ENCODE measurements around the gene ERLEC1. TPM values are rescaled to one million over a fixed set of nuclear protein-coding genes. Genes with fewer than 3 reads are reported as not detected.

Gene ERLEC1
- polyA plus RNA-seq, 2 of the 4 experiments (the other 2 are of a cell fraction) = 58.7 to 113 TPM

GRCh38 chr2:53737091-53737490, 49.8 kb upstream of the ERLEC1 start:
- Histone ChIP-seq H3K27ac (no peak overlapping the region), H3K4me2 (no peak overlapping the region), H3K4me3 (no peak overlapping the region), H3K4me1 (no peaks in the 10 kb centered on the region), H3K9me3 (no peaks in the 10 kb centered on the region)
- POLR2A ChIA-PET = no interaction called here
- ATAC-seq (no peak), DNase-seq (ENCODE audit: low read depth in 1 of 2, low spot score in 1 of 2) (no peak), FAIRE-seq (no peak)
- CTCF ChIA-PET = no interaction called here
- no peak for TF ChIP-seq EHMT2 (IDR thresholded peaks at IDR 0.05; ENCODE audit: low read depth)
- no peak for TF ChIP-seq JUN (IDR thresholded peaks at IDR 0.05)
- TF ChIP-seq JUNB (IDR thresholded peaks at IDR 0.05) = no peak
- no peak for TF ChIP-seq HMGXB4 (CRISPR knock-in tag; IDR thresholded peaks at IDR 0.05; ENCODE audit: borderline replicate concordance)
- no peak for TF ChIP-seq POLR2A (IDR thresholded peaks at IDR 0.05; ENCODE audit: low read length)
- no peak for TF ChIP-seq REST (IDR thresholded peaks at IDR 0.05)
- no peak for TF ChIP-seq MAZ (IDR thresholded peaks at IDR 0.05; ENCODE audit: borderline replicate concordance, low read depth, low read length)
- no peak for TF ChIP-seq HEYL (CRISPR knock-in tag; IDR thresholded peaks at IDR 0.05)
- TF ChIP-seq FOSL2 (IDR thresholded peaks at IDR 0.05) = no peak
- no peak for TF ChIP-seq FOSL2 (CRISPR knock-in tag; IDR thresholded peaks at IDR 0.05)
- no peak for TF ChIP-seq KDM1A (IDR thresholded peaks at IDR 0.05; ENCODE audit: low read depth)
- no peak for TF ChIP-seq SMC3 (IDR thresholded peaks at IDR 0.05)
- TF ChIP-seq CEBPB (IDR thresholded peaks at IDR 0.05) = no peak
- TF ChIP-seq FOXS1 (CRISPR knock-in tag; IDR thresholded peaks at IDR 0.05) = no peak
- TF ChIP-seq BHLHE40 (IDR thresholded peaks at IDR 0.05; ENCODE audit: low read depth, low read length) = no peak
- TF ChIP-seq TFCP2L1 (CRISPR knock-in tag; IDR thresholded peaks at IDR 0.05) = no peak
- 84% methylated on average over 5 of the region's 5 CpGs for WGBS (ENCODE audit: missing lambda C conversion rate)

GRCh38 chr2:53739032-53739431, 47.8 kb upstream of the ERLEC1 start:
- 58% methylated on average over 1 of the region's 1 CpG for WGBS (ENCODE audit: missing lambda C conversion rate)

More at GRCh38 chr2:53739032-53739431, 47.8 kb upstream of the ERLEC1 start:
- Histone ChIP-seq H3K4me2 (no peak overlapping the region), H3K4me3 (no peak overlapping the region), H3K4me1 (no peaks in the 10 kb centered on the region), H3K9me3 (no peaks in the 10 kb centered on the region), H3K27ac (no peak overlapping the region)
- ATAC-seq (no peak), FAIRE-seq (no peak), DNase-seq (ENCODE audit: low read depth in 1 of 2, low spot score in 1 of 2) (no peak)
- ChIA-PET CTCF (interaction anchor here (0.6 to 1.3 kb wide), 3 partner anchors 23 to 1180 kb away, joined by 3 read pairs; no protein-coding TSS in a partner anchor), POLR2A (no interaction called here)
- TF ChIP-seq SMC3 (IDR thresholded peaks at IDR 0.05) (no peak), ZC3H11A (IDR thresholded peaks at IDR 0.05) (no peak), KDM1A (IDR thresholded peaks at IDR 0.05; ENCODE audit: low read depth) (no peak), ZSCAN20 (CRISPR knock-in tag; IDR thresholded peaks at IDR 0.05) (no peak), HOXB13 (CRISPR knock-in tag; IDR thresholded peaks at IDR 0.05; ENCODE audit: low read depth) (no peak), EP300 (IDR thresholded peaks at IDR 0.05) (no peak), PHF8 (IDR thresholded peaks at IDR 0.05; ENCODE audit: borderline replicate concordance, low read depth) (no peak), USF2 (IDR thresholded peaks at IDR 0.05) (no peak), E2F6 (IDR thresholded peaks at IDR 0.05; ENCODE audit: borderline replicate concordance, low read depth) (no peak), MAZ (IDR thresholded peaks at IDR 0.05; ENCODE audit: borderline replicate concordance, low read depth, low read length) (no peak), ZFP36 (IDR thresholded peaks at IDR 0.05; ENCODE audit: borderline replicate concordance, partially characterized antibody) (no peak), RCOR1 (IDR thresholded peaks at IDR 0.05; ENCODE audit: low read depth, low read length) (no peak), MAX (IDR thresholded peaks at IDR 0.05) (no peak)
